Left kidney (tissue), 2 donors: ENCODE measurements around the gene CTRB1. TPM values are rescaled to one million over a fixed set of nuclear protein-coding genes. Genes with fewer than 3 reads are reported as not detected.
"Not testable (repeated sequence)": the region's sequence is repeated elsewhere in the genome, so short reads cannot be mapped to it uniquely, and the experiment has no call there.

Experiments
- DNase-seq: peaks from one replicate; pipeline ENCODE4 v3.0.0-alpha.2; 2013
- polyA plus RNA-seq: library from polyadenylated mRNA; unstranded; fragments of 120-200 nt; gene quantifications from one replicate; pipeline ENCODE4 v1.2.1, GENCODE V29; 2013; ENCODE audit not compliant: insufficient read length

The CTRB1 gene
- polyA plus RNA-seq, 1 donor: 0.18 TPM

DNA sequence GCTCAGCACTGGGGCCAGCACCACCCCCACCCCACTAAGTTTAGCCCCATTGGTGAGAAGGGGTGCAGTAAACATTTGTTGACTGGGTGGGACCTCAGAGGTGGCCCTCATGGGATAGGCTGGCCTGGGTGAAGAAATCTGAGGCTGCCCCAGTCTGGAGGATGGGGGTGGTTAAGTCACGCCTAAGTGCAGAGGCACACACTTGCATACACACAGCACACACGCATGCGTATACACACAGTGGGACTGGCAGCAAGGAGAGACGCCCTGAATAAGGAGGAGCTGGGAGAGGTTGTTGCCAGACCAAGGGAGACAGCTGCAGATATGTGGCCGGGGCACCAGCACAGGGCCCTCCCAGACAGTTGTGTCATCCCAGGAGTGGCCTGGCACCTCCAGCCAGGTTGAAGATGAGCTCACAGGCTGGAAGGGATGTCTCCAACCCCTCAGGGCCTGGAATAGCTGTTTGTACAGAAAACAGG lies 35.6 kb downstream of the CTRB1 start:
- no peak for DNase-seq

DNA sequence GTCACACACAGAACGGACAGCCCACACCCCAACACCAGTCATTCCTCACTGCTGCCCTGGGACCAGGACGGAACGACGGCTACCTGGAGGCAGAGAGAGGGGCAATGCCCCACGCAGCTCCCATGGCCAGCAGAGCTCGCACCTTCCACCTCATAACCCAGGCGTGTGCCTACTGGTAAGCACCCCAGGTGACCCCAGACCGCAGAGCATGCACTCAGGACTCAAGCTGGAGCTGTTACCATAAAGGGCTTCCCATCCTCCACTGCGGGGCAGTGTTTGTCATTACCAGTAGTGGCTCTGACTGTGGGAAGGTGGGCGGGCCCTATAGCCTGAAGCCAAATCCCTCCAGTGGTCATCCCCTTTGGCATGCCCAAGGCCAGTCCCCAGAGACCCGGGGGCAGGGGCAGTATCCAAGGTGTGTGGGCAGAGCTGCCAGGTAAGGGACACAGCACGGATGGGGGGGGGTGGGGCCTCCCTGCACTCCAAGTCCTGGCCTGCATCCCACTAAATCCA lies 37.3 kb downstream of the CTRB1 start:
- no peak for DNase-seq

DNA sequence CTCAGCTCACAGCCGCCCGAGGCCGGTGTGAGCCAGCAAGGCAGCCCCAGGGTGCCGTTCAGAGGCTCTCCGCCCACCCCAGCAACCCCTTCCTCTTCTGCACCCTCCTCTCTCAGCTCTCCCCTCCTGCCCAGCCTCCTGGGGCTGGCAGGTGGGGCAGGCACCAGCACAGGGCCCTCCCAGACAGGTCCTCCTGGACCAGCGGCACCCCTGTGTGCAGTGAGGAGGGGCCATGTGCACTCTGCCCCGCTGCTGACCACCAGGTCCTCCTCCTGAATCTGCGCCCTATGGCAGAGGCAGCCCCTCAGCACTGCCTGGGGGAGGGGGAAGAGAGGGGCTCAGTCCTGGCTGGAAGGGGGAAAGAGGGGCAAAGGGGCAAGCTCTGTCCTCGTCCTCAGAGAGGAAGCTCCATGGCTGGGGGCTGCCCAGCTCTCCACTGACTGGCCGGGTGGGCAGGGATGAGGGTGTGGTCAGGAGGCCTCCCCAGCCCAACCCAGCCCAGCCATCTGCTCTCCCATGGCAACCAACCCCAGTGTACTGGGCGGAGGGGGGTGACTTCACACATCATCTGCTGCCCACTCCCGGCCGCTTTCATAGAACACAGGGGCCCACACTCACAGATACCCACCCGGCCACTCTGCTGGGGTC lies 38.0 kb downstream of the CTRB1 start:
- DNase-seq: no peak

DNA sequence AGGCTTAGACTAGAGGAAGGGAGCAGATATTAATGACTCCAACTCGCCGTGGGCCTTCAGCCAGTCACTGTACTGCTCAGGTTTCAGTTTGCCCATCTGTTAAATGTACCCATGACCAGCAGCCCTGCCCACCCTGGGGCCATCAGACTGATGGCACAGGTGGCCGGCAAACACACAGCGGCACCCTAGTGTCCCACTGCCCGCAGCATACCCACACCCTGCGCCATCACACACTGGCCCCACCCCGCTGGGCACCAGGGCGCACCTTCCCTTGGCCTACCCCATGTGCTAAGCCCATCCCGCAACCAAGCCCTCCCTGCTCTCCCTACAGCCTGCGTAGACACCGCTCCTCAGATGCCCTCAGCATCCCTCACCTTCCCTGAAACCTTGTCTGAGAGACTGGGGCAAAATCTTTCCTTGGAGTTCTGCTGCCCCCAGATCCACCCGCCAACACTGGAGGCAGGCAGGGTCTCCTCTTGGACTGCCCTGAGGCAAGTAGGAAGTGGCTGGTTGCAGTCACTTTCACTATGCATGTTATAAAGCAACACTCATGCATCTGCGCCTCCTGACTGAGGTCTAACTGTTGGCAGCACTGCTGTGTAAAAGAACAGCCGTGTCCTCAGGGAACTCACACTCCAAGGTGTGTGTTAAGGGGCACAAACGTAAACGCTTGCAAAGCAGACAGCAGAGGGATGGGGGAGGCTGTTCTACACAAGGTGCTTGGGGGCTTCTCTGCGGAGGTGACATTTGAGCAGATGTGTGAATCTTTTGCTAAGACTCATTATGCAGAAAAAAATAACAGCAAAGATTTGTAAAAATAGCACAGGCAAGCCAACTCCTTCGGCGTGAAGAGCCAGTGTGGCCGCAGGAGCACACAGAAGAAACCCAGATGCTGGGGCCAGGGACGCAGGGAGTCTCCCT lies 39.4 kb downstream of the CTRB1 start:
- no peak for DNase-seq

DNA sequence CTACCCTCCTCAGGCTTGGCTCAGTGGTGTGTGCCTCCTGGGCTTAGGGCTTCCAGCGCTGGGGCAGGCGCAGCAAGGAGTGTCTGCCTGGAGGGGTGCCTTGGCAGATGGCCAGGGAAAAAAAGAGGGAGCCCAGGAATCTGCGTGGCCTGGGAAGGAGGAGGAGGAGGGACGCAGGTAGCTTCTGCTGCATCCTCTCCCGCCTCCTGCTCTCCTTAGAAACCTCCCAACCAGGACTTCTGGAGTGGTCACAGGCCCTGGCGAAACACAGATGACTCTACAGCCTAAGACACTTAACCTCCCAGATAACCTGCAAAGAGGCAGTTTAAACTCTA lies 40.0 kb downstream of the CTRB1 start:
- no peak for DNase-seq

DNA sequence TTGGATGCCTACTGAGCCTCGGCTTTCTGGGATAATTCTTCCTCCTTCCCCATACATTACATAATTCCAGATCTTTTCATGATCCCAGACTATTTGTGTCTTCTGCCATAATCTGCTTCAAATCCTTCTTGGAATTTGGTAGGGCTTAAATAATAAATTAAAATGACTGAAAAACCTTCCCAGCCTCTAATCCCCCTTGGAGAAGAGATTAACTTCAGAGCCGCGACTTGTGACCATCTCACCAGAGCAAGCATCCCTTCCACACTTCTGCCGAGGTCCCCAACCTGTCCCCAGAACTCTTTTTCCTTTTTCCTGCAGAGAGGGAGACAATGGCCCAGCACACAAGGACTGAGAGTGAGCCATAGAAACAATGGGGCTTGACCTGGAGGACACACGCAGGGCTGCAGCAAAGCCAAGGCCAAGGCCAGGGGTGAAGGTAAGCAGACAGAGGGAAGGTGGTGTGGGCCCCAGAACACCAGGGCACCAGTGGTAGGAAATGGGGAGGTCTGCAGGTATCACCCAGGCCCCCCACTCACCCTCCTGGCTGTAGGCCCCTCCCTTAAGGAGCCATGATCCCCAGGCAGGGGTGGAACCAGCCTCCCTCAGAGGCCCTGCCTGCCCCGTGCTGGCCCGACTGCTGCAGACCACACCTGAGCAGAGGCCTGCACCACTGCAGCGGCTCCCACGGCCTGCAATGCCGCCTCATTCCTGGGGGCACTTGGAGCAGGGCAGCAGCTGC lies 42.2 kb downstream of the CTRB1 start:
- no peak for DNase-seq

DNA sequence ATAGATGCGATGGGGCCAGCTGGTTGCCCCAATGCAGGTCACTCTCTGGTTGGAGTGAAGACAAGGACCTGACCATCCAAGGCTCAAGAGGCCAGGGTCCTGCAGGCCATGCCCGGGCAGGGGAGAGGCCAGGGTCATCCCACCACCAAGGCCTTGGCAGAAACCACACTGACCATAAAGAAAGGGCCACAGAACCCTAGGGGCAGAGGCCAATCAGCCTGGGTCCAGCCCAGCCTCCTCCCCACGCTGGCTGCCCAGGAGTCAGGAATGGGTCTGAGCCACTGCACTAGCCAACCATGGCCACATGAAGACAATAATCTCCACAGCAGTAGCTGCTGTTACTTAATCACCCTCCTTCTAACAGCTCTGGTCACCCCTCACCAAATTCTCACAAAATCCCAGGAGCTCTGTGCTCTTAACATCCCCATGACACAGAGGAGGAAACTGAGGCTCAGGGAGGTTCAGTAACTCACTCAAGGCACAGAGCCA lies 42.8 kb downstream of the CTRB1 start:
- no peak for DNase-seq

DNA sequence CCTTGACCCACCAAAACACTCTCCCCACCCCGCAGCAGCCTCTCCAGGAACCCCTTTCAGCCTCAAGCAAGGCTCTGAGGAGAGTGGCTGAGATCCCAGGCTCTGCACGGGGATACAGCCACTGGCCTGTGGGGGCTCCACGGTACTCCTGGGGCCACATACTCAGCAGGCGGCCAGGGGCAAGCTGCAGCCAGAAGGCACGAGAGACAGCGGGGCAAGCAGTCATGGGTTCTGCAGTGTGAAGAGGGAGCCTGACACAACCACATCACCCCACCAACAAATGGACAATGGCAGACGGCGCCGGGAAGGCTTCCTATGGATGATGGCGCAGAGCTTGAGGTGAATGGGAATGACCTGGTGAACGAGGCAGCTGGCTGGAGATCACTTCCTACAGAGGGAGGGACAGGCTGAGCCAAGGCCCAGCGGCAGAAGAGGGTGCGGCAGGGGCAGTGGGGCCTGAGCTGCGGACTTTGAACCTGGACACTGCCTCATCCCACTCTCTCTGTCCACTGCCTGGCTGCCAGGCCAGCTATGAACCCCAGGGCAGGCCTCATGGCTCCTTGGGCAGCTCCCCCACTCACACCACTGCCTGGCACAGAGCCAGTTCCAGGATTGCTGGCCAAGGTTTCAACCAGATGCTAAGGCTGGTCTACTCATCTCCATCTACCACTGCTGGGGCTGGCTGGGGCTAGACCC lies 43.5 kb downstream of the CTRB1 start:
- no peak for DNase-seq

DNA sequence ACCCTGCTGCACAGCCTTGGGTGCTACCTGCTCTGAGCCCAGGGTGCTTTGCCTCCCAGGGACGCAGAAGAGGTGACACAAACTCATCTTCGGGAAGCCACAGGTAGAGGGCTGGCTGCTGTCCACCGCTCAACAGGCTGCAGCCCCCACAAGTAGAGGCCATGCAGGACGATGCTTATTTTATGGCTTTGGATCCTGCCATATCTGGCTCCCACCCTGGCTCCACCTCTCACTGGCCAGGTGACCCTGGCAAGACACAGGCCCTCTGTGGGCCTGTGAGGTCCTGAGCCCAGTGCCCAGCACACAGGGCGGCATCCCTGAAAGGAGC lies 44.0 kb downstream of the CTRB1 start:
- no peak for DNase-seq

DNA sequence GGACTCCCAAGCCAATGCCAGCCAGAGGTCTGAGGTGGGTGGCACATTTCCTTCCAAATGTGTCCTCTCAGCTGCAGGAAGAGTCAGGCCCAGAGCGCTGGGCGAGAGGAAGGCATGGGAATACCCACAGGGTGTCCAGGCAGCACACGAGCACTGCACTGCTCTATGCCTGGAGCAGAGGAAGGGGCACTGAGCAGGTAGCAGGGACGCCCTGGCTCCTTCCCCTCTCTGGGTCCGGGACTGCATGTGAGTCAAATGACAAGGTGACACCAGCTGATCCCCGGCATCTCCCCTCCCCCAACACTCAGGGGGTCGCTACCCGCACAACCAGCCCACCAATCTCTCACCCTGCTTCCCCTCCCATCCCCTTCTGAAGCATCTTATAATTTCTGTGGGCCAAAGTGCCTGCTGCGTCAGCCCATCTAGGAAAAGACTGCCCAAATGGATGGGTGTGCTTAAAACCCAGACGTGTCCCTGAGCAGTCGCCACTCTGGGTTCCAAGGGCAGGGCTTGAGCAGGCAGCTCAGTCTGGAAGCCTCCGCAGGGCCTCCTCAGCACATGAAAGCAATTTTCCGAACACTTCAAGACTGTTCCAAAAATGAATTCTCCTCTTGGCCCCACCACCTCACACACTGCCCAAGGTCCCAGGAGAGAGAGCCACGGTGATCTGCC lies 44.6 kb downstream of the CTRB1 start:
- no peak for DNase-seq

DNA sequence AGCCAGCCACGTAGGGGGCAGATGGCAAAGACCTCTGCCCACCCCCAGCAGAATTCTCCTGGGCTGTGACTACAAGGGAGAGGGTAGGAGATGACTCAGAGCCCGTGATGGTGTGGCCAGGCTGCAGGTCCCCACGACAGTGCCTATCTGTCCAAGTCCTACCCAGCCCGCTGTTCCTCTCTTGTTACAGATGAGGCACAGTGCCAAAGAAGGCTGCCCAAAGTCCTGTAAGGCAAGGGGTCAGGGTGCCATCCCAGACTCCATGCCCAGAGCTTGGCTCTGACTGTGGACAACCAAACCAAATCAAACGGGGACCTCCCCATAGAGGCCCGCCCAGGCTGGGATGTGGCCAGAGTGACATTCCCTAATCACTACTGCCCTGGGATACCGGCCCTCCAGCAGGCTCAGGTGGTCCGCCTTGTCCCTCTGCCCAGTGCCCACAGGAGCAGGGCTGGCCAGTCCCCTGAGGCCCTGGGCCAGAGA lies 45.2 kb downstream of the CTRB1 start:
- DNase-seq: no peak

DNA sequence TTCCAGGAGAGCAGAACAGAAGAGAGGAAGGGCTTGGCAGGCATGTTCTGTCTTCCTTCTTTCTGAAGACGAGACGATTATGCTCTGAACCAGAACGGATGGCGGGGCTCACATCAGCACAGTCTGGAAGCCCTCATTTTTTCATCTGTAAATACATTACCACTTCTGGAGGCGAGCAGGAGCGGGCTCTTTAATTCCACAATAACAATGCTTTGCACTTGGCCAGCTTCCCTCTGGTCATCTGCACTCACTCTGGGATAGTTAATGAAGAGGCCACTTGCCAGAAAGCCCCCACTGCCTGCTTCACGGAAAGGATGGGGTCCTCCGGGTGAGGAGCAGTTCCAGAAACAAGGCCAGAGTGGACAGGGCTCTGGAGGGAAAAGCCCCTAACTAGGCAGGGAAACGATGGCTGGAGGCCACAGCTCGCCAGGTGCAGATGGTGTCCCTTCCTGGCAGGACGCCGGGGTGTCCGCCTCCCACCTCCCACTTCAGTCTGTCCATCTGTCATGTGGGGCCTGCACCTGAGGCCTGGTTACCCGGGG lies 45.7 kb downstream of the CTRB1 start:
- DNase-seq: no peak

DNA sequence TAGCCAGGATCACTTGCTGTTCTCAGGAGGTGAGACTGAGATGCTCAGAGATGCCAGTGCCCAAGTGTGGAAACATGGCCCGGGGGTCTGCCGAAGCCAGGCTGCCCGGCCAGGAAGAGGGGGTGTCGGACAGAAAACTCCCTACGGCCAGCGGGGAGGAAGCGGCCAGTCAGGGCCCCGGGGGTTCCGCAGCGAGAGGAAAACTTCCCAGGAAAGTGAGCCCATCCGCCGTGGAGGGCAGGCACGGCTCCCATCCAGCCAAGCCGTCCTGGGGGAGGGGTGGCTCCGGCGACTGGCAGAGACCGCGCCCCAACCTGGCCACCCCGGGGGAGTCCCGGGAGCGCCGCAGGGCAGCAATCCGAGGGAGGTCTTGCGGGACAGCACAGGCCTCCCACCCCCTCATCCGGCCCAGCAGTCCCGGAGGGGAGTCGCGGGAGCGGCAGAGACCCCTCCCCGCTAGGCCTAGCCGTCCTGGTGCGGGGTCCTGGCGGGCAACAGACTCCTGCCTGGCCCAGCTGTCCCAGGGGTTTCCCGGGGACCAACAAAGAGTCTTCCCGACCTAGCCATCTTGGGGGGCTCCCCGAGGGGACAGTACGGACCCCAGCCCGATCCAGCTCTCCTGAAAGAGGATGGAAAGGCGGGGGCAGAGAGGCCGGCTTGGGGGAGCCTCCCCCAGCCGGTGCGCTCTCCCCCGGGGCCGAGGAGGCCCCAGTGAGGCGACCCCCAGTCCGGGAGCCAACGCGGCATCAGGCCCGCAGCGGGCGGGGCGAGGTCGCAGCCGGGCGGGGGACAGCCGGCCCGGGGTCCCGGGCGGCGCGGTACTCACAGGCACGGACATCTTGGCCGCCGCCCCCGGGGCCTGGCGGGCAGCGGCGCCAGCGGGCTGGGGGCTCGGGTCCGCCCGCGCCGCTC lies 46.5 kb downstream of the CTRB1 start:
- no peak for DNase-seq

DNA sequence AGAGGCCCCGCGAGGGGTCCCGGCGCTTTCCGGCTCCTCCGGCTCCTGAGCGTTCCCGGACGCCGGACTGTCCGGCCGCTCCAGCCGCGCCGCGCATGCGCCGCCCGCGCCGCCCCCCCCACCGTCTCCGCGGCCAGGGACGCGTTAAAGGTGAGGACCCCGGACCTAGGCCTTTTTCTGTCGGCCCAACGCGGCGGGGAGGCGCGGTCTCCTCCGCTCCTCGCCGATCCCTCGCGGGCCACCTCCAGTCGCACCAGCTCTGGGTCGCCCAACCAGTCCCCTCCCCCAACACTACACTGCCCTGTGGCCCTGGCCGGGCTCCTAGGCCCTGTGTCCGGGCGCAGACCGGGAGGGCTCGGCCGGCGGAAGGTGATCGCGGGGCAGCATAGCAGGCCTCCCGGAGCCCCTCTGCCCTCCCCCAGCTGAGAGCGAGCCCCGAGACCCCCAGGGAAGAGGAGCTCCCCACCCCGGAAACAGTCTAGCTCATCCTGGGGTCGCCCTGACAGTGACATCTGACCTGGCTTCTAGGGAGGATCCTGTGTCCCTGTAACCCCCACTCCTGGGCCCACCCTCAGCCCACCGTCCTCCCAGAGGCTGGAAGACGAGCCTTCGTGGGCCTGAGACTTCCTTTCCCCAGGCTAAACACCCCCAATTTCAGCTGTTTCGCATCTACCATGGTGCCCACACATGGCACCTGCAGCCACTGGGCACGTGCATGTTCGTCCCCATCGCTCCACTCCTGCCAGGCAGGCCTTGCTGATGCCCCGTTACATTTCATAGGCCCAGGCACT lies 47.3 kb downstream of the CTRB1 start:
- peak; percentile 78 for DNase-seq

DNA sequence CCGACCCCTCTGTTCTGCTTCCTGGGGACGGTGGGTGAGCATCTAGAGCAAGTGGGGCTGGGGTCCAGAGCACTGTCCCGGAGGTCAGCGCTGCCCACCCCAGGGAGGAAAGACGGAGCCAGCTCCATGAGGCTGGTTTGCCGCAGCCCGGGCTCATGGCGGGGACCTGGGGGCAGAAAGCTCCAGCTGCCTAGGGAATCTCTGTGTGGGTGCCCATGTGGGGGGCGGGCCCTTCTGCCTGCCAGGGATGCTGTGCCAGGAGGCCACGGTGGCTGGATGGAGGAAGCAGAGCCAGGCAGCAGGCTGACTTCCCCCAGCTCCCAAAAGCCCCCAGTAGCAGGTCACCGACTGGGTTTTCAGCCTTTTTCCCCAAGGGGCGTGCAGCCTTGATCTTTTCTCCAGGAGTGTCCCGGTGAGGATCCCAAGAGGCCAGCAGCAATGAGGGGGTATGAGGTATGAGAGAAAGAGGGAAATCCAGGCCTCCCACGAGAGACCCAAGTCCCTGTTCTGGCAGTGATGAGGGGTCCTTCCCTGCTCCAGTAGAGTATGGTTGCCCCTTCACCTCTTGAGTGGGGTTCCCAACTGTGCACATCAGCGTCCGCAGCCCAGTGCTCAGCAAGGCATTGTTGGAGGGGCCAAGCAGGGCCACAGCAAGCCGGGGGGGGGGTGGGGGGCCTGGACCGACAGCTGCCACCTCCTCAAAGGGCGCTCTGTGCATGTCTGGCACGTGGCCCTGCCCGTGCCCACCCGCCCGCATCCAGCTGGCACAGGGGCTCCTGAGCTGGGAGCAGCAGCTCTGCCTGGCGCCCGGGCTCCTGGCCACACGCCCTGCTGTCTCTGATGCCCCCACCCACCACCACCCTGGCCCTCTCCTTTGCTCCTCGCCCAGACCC lies 48.2 kb downstream of the CTRB1 start:
- no peak for DNase-seq

DNA sequence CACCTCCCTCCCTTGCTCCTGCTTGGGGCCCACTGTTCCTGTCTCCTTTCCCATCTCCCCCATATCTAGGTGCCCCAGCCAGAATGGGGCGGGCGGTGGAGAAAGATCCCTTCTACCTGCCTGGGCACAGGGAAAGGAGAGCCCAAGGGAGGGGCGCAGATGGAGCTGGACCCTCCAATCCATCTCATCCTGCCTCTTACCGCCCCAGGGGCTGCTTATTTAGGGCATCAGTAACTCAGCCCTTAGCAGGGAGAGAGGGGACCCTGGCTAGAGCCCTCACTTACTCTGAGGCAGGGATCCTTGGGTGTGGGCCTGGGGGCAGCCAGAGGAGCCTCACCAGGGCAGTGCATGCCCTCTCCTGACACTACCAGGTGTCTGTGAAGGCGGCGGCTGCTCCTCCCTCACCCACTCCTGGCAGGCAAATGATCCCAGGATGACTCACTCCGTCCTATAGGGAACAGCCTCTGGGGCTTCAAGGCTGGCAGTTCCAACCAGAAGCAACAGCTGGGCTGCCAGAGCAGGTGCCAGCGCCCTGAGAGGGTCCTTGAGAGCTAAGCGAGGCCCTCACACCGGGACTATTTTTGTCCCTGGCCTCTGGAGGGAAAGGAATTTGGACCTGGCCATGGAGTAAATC lies 49.0 kb downstream of the CTRB1 start:
- no peak for DNase-seq

DNA sequence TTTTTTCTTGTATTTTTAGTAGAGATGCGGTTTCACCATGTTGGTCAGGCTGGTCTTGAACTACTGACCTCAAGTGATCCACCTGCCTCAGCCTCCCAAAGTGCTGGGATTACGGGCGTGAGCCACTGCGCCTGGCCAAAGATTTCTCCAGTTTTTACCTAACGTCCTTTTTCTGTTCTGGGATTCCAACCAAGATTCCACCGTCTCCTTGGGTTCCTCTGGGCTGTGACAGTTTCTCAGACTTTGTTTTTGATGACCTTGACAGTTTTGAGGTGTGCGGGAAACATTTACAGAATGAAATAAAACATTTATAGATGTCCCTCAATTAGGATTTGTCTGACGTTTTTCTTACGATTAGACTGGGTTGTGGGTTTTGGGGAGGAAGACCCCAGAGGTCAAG lies 50.6 kb downstream of the CTRB1 start:
- DNase-seq: not testable (repeated sequence)
